SK-N-DZ (cell line): ENCODE data around the gene C7orf33. TPM values are rescaled to one million over a fixed set of nuclear protein-coding genes. Genes with fewer than 3 reads are reported as not detected.
"Not testable (repeated sequence)": the region's sequence is repeated elsewhere in the genome, so short reads cannot be mapped to it uniquely, and the experiment has no call there.

Source experiments
- DNase-seq: peaks from one replicate; pipeline ENCODE4 v3.0.0-alpha.2; 2015; ENCODE audit warnings: low spot score
- polyA plus RNA-seq, 2 experiments: library from polyadenylated mRNA; depleted of rRNA; stranded (reverse); fragments of >200 nt; gene quantifications; 2 replicates each; pipeline ENCODE4 v1.2.3, GENCODE V29; 2014

The C7orf33 gene
- polyA plus RNA-seq (2014; cell fraction: cytosol; rRNA removed) = not detected in 2 replicates
- polyA plus RNA-seq (2014; cell fraction: nucleus; rRNA removed) = not detected in 2 replicates

- peak; percentile 39 for DNase-seq
Measured at GRCh38 chr7:148590471-148590870, at the start of gene C7orf33. C7orf33 (plus strand) TSS chr7:148590766; CDS start chr7:148590926, 160 bp downstream.

GRCh38 chr7:148541891-148542504 lies 48.6 kb upstream of the C7orf33 start:
- DNase-seq = no peak

GRCh38 chr7:148543302-148543701 lies 47.3 kb upstream of the C7orf33 start:
- no peak for DNase-seq

GRCh38 chr7:148545172-148545571 lies 45.4 kb upstream of the C7orf33 start:
- DNase-seq = no peak

GRCh38 chr7:148545932-148546331 lies 44.6 kb upstream of the C7orf33 start:
- DNase-seq = no peak

DNA sequence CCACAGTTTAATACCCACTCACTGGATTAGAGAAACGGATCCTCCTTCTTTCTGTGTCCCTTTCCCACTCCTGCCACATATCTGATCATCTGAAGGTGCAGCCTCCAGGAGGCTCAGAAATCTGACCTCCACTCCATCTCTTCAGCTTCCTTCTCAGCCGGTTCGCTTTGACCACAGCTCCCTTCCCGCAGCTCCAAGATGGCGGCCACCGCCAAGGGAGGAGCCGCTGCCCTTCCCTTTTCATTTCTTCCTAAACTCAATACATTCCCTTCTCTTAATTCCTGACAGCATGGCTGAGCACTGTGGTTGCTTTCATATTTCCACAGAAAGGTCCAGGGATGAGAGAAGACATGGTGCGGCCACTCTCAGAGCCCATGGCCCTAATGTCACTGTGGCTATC lies 43.7 kb upstream of the C7orf33 start:
- no peak for DNase-seq

- DNase-seq = no peak
Measured at GRCh38 chr7:148547951-148548350, 42.6 kb upstream of the C7orf33 start.

DNA sequence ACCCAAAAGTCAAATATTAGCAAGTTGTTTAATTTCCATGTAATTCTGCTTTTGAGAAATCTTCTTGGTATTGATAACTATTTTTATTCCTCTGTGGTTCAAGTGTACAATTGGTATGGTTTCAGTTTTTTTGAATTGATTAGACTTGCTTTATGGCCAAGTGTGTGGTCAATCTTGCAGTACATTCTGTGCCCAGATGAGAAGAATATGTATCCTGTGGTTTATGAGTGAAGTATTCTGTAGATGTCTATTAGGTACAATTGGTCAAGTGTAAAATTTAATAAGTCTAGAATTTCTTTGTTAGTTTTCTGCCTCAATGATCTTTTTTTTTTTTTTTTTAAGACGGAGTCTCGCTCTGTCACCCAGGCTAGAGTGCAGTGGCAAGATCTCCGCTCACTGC lies 36.6 kb upstream of the C7orf33 start:
- DNase-seq = no peak

DNA sequence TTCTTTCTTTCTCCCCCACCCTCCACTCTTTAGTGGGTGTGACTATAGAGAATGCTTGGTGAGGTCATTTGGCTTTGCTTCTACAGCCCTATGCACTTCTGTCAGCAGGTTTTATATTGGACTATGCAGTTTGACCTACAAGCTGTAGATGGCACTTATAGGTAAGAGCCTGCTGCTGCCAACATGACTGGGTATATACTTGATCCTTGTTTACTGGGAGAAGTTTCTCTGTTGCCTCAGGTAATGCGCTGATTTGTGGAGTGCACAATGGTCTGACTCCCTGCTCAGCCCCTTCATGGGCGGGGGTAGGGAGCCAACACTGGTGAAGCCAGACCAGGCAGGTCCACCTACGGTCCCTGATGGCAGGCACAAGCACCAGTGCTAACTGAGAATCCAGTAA lies 33.7 kb upstream of the C7orf33 start:
- DNase-seq = no peak

DNA sequence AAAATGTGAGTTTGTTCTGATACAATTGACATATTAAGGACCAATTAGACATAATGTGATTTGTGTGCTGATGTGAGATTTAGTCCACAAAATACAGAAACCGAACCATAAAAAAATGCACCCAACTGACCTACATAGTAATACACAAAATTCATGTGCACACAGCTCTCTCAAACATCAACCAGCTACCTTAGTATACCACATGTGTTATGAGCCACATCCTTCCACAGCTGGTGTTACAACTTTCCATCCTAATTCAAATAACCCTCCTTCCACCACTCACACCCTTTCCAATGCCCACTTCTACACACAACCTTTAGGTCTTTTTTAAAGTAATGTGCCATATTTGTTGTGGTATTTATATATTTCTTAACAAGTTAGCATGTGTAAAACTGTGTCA lies 31.7 kb upstream of the C7orf33 start:
- DNase-seq = no peak

GRCh38 chr7:148561099-148561498 lies 29.5 kb upstream of the C7orf33 start:
- DNase-seq = no peak

DNA sequence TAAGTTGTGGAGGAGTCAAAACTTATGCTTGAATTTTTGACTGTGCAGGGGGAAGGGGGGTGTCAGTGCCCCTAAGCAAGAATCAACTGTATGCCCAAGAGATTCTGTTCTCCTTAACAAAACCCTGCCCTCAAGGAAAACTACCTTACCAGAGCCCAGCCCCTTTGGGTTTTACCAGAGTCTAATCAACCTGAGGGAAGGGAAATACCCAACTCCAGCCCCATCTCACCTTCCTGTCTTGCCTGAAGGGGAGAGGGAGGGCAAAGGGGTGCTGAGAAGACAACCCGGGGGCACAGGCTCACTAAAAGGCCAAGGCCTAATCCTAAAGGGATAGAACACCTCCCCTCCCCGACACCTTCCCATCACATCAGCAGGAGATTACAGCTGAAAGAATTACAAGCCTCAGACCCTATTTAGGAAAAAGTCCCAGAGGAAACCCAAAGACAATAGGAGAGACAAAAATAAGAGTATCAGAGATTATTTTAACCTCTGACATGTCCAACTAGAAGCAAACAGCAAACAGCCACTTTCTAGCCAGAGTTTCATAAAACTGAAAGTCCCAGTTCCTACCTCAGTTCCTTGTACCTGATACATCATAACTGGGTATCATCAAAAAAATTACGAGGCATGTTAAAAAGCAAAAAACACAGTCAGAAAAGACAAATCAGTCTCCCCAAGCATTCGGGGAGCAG lies 26.8 kb upstream of the C7orf33 start:
- no peak for DNase-seq

DNA sequence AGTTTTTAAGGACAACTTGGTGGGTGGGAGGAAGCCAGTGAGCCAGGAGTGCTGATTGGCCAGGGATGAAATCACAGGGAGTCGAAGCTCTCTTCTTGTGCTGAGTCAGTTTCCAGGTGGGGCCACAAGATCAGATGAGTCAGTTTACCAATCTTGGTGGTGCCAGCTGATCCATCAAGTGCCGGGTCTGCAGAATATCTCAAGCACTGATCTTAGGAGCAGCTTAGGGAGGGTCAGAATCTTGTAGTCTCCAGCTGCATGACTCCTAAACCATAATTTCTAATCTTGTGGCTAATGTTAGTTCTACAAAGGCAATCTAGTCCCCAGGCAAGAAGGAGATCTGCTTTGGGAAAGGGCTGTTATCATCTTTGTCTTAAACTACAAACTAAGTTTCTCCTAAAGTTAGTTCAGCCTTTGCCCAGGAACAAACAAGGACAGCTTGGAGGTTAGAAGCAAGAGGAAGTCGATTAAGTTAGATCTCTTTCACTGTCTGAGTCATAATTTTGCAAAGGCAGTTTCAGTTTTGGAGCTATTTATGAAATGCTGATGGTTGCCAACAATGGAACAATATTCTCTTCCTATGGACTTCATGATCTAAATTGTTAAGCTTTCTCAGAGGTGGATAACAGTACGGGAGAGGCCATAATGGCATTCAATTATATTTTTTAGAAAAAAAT lies 26.2 kb upstream of the C7orf33 start:
- DNase-seq = not testable (repeated sequence)

- no peak for DNase-seq
Measured at GRCh38 chr7:148566736-148567135, 23.8 kb upstream of the C7orf33 start.

DNA sequence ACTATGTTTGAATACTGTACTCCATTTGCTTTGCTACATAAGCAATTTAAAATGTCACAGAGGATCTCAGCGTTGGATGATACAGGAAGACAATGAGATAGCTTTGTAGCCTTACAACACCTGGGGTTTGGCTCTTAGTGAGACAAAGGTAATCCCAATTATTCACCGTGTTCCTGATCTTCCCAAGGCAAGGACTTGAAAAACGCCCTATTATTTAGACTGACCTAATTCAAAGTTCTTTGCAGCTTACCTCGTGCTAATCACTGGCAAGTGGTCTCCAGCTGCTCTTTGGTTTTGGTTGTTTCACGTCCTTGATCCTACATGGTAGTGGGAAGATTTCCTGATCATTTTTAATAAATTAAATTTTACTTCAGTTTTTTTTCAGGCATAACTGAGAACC lies 23.0 kb upstream of the C7orf33 start:
- DNase-seq = no peak

- DNase-seq = no peak
Measured at GRCh38 chr7:148570510-148570909, 20.1 kb upstream of the C7orf33 start.

GRCh38 chr7:148570973-148571372 lies 19.6 kb upstream of the C7orf33 start:
- DNase-seq = not testable (repeated sequence)

DNA sequence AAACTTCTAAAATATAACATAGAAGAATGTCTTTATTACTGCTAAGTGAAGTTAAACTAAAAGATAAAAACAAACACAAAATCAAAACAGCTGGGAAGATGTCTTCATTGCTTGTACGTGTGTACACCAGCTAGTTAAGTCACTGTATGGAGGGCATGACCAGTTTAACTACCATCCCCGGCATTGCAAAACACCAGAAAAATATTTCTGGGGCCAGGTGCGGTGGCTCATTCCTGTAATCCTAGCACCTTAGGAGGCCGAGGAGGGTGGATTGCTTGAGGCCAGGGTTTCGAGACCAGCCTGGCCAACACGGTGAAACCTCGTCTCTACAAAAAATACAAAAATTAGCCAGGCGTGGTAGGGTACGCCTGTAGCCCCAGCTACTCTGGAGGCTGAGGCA lies 19.2 kb upstream of the C7orf33 start:
- DNase-seq = no peak

DNA sequence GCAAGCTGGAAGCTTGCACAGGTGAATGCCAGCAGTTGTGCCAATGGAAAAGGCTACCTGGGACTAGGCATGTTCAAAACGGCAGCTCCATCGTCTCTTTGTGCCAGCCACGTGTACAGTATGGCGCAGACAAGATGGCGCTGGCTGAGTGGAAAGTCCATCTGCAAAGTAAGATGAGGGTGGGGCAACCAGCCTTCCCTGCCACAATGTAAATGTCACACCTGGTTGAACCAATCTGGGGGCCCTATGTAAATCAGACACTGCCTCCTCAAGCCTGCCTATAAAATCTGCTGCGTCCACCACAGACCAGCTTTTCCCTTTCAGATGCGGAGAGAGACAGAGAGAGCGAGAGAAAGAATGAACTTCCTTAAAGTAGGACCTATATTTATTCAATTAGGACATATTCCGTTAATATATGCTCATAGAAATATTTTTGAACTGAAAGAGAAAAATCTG lies 18.5 kb upstream of the C7orf33 start:
- DNase-seq = peak; percentile 34

DNA sequence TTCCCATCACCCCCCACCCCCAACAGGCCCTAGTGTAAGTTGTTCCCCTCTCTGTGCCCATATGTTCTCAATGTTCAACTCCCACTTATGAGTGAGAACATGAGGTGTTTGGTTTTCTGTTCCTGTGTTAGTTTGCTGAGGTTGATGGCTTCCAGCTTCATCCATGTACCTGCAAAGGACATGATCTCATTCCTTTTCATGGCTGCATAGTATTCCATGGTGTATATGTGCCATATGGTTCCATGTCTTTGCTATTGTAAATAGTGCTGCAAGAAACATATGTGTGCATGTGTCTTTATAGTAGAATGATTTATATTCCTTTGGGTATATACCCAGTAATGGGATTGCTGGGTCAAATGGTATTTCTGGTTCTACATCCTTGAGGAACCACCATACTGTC lies 17.0 kb upstream of the C7orf33 start:
- DNase-seq = not testable (repeated sequence)

- DNase-seq = peak; percentile 61
Measured at GRCh38 chr7:148575640-148576411, 14.7 kb upstream of the C7orf33 start.

DNA sequence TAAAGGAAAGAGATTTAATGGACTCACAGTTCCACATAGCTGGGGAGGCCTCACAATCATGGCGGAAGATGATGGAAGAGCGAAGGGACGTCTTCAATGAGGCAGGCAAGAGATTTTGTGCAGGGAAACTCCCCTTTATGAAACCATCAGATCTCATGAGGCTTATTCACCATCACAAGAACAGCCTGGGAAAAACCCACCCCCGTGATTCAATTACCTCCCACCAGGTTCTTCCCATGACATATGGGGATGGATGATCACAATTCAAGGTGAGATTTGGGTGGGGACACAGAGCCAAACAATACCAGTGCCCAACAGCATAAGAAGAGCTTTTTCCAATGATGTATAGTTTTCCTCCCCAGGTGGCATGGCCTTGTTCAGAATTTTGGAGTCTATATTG lies 11.2 kb upstream of the C7orf33 start:
- no peak for DNase-seq
